GM23248 (cell line): Measurements from ENCODE around the gene TRAF1.

ENCODE experiments used
- EZH2 ChIP-seq: fragments of 200-600 bp; sonication (generic); IDR thresholded peaks from 2 replicates; pipeline ENCODE4 v1.6.1; 2018; ENCODE audit warnings: antibody characterized with exemption, mild to moderate bottlenecking; ENCODE audit not compliant: insufficient read depth, poor library complexity, severe bottlenecking
- EZH2phosphoT487 ChIP-seq: fragments of 200-600 bp; sonication (generic); IDR thresholded peaks from 2 replicates; pipeline ENCODE4 v1.6.1; 2018; ENCODE audit warnings: antibody characterized with exemption, moderate library complexity, mild to moderate bottlenecking, low read depth; ENCODE audit not compliant: insufficient read depth

DNA sequence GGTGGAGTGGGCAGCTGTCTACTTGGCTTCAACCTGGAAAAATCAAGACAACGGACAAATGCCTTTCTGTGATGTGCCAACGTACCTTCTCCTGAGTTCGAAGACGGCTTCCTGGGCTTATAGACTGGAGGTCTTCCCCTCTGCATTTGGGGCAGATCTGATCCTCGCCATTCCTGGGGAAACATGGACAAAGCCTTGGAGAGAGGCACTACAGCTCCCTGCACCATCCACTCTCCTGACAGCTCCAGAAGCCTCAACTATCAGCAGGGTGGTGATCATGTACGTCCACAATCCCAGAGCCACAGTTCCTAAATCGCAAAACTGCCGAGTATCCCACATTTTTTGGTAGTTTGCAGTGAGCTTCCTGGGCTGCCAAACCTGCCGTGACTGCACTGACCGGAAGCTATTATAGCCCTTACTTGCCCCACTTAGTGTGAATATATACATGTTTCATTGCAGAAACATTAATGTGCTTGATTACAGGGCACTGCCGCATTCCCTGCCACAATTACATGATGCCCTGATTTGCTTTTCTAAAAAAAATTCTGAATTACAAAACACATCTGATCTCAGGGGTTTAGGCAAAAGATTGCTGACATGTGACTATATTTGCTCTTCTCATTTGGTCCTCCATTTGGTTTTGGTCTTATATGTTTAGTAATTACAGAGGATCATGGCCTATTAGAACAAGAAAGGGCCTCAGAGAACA, 2.8 kb downstream of the TRAF1 start:
- no peak for TF ChIP-seq EZH2phosphoT487
- TF ChIP-seq EZH2, result no peak
